Urothelium cell line (cell line): Measurements from ENCODE around the gene KATNAL2.
"Not testable (repeated sequence)": the region's sequence is repeated elsewhere in the genome, so short reads cannot be mapped to it uniquely, and the experiment has no call there.

Source experiments
- DNase-seq: peaks from one replicate; pipeline ENCODE4 v3.0.0; 2011; ENCODE audit warnings: low spot score, mixed read lengths
- FAIRE-seq: peaks from 2 replicates; lab custom pipeline; 2011; peaks lifted over from hg19 to GRCh38; lab: Jason Lieb, UNC

The KATNAL2 gene

GRCh38 chr18:47029684-47030353 is 112.4 kb downstream of the KATNAL2 start:
- FAIRE-seq = not testable (repeated sequence)

GRCh38 chr18:47030887-47031286 is 113.5 kb downstream of the KATNAL2 start:
- FAIRE-seq, DNase-seq: not testable (repeated sequence)

More at GRCh38 chr18:47029684-47030353, 112.4 kb downstream of the KATNAL2 start:
- DNase-seq = not testable (repeated sequence)

GRCh38 chr18:47032945-47033344 is 115.5 kb downstream of the KATNAL2 start:
- FAIRE-seq = no peak

GRCh38 chr18:47034591-47034990 is 117.2 kb downstream of the KATNAL2 start:
- FAIRE-seq, DNase-seq: not testable (repeated sequence)

More at GRCh38 chr18:47032945-47033344, 115.5 kb downstream of the KATNAL2 start:
- no peak for DNase-seq

- no peak for FAIRE-seq
- no peak for DNase-seq
These were observed 117.8 kb downstream of the KATNAL2 start, which contains the start of gene ELOA2 for GRCh38 chr18:47035156-47035671. Gene ELOA2 (minus strand): TSS chr18:47035621. CDS start chr18:47035264, 357 bp downstream.

- FAIRE-seq = no peak
- peak; percentile 20 for DNase-seq
These were observed 119.0 kb downstream of the KATNAL2 start for GRCh38 chr18:47036298-47036874.

- DNase-seq = no peak
- no peak for FAIRE-seq
These were observed 119.7 kb downstream of the KATNAL2 start for GRCh38 chr18:47036927-47037578.

- DNase-seq = no peak
- no peak for FAIRE-seq
These were observed 123.6 kb downstream of the KATNAL2 start for GRCh38 chr18:47040982-47041381.

- DNase-seq = peak; percentile 9
- no peak for FAIRE-seq
These were observed 133.1 kb downstream of the KATNAL2 start for GRCh38 chr18:47050468-47050867.

- DNase-seq (no peak), FAIRE-seq (no peak)
These were observed 137.0 kb downstream of the KATNAL2 start for GRCh38 chr18:47054369-47054768.

GRCh38 chr18:47062471-47062870 is 145.1 kb downstream of the KATNAL2 start:
- DNase-seq (no peak), FAIRE-seq (no peak)

- DNase-seq = no peak
These were observed 145.7 kb downstream of the KATNAL2 start for GRCh38 chr18:47063096-47063495.

GRCh38 chr18:47067648-47068047 is 150.2 kb downstream of the KATNAL2 start:
- FAIRE-seq = no peak
- no peak for DNase-seq

More at GRCh38 chr18:47063096-47063495, 145.7 kb downstream of the KATNAL2 start:
- no peak for FAIRE-seq

GRCh38 chr18:47075098-47075883 is 157.9 kb downstream of the KATNAL2 start:
- peak; percentile 76 for DNase-seq
- FAIRE-seq = no peak

- FAIRE-seq (no peak), DNase-seq (no peak)
These were observed 159.7 kb downstream of the KATNAL2 start for GRCh38 chr18:47077111-47077510.

- DNase-seq (no peak), FAIRE-seq (no peak)
These were observed 163.5 kb downstream of the KATNAL2 start for GRCh38 chr18:47080872-47081271.

GRCh38 chr18:47081578-47081977 is 164.2 kb downstream of the KATNAL2 start:
- DNase-seq (no peak), FAIRE-seq (no peak)

GRCh38 chr18:47087676-47088075 is 170.3 kb downstream of the KATNAL2 start:
- no peak for DNase-seq
- FAIRE-seq = no peak

GRCh38 chr18:47095810-47096209 is 178.4 kb downstream of the KATNAL2 start:
- DNase-seq (no peak), FAIRE-seq (no peak)

- FAIRE-seq = no peak
- peak; percentile 55 for DNase-seq
These were observed 182.9 kb downstream of the KATNAL2 start for GRCh38 chr18:47100212-47100831.
